WERI-Rb-1 (cell line): ENCODE measurements around the gene PPP1R3E.

Experiments used
- DNase-seq: peaks from one replicate; pipeline ENCODE4 v3.0.0-alpha.2; 2020
- H3K27ac ChIP-seq: fragments of 250-450 bp; sonication (Bioruptor Pico); 2 replicates; pipeline ENCODE4 v1.5.1; 2020; ENCODE audit warnings: mild to moderate bottlenecking, moderate library complexity
- H3K27me3 ChIP-seq: fragments of 250-450 bp; sonication (Bioruptor Pico); 2 replicates; pipeline ENCODE4 v1.5.1; 2021; ENCODE audit warnings: mild to moderate bottlenecking, low read depth, moderate library complexity; ENCODE audit not compliant: insufficient read depth, severe bottlenecking
- H3K36me3 ChIP-seq: fragments of 250-450 bp; sonication (Bioruptor Pico); 2 replicates; pipeline ENCODE4 v1.5.1; 2020; ENCODE audit warnings: mild to moderate bottlenecking, moderate library complexity
- H3K4me3 ChIP-seq: 2 replicates; pipeline ENCODE4 v1.5.1; 2011; ENCODE audit warnings: low read depth, mild to moderate bottlenecking, control low read depth, low read length
- H3K9me3 ChIP-seq: fragments of 250-450 bp; sonication (Bioruptor Pico); 2 replicates; pipeline ENCODE4 v1.5.1; 2021; ENCODE audit warnings: mild to moderate bottlenecking, moderate library complexity; ENCODE audit not compliant: severe bottlenecking
- CTCF ChIP-seq: IDR thresholded peaks from 2 replicates; pipeline ENCODE4 v1.5.1; 2011; ENCODE audit warnings: low read depth, mild to moderate bottlenecking, control low read depth, inconsistent platforms, low read length

The PPP1R3E gene

GRCh38 chr14:23322568-23323517 is 20.2 kb upstream of the PPP1R3E start:
- Histone ChIP-seq H3K36me3 (peaks cover 43% of the 10 kb centered on the region), H3K4me3 (peak overlapping the region; percentile 95), H3K27me3 (no peaks in the 10 kb centered on the region), H3K9me3 (no peaks in the 10 kb centered on the region), H3K27ac (peak overlapping the region; percentile 99)
- TF ChIP-seq CTCF, result no peak
- no peak for DNase-seq

GRCh38 chr14:23321572-23322547 is 19.2 kb upstream of the PPP1R3E start:
- H3K4me3 ChIP-seq, result peak overlapping the region; percentile 95
- H3K27ac ChIP-seq, result peak overlapping the region; percentile 99
- no peak for TF ChIP-seq CTCF
- no peaks in the 10 kb centered on the region for H3K27me3 ChIP-seq
- DNase-seq, result no peak
- no peaks in the 10 kb centered on the region for H3K9me3 ChIP-seq
- H3K36me3 ChIP-seq, result peaks cover 43% of the 10 kb centered on the region

GRCh38 chr14:23320584-23321571 is 18.2 kb upstream of the PPP1R3E start, which contains the start of gene PABPN1:
Gene PABPN1, plus strand, starts transcription at chr14:23321457. Its CDS starts 13 bp downstream, at chr14:23321470.
- no peak for TF ChIP-seq CTCF
- Histone ChIP-seq H3K27ac (peak within 1 kb of the TSS; percentile 99), H3K9me3 (no peaks in the 10 kb centered on the region), H3K4me3 (peak within 1 kb of the TSS; percentile 95), H3K27me3 (no peaks in the 10 kb centered on the region), H3K36me3 (peaks cover 38% of the 10 kb centered on the region)
- DNase-seq, result peak; percentile 99

- Histone ChIP-seq H3K4me3 (peak overlapping the region; percentile 52), H3K9me3 (no peaks in the 10 kb centered on the region), H3K36me3 (peaks cover 39% of the 10 kb centered on the region), H3K27ac (peak overlapping the region; percentile 78), H3K27me3 (no peaks in the 10 kb centered on the region)
- no peak for TF ChIP-seq CTCF
- no peak for DNase-seq
Observed at GRCh38 chr14:23319746-23320583, 17.3 kb upstream of the PPP1R3E start.
